Left colon (tissue), 2 donors: Measurements from ENCODE around the gene TDRD1. TPM values are rescaled to one million over a fixed set of nuclear protein-coding genes. Genes with fewer than 3 reads are reported as not detected.
A peak's percentile ranks its signal among the peaks of the same experiment; 100 is the strongest.

ENCODE experiments used
- ATAC-seq: fragments of 200-7000 bp; cut with Tn5 transposase; one replicate; pipeline ENCODE4 v1.9.1; 2020; ENCODE audit warnings: mild to moderate bottlenecking, moderate library complexity
- DNase-seq, 2 donors: peaks; one replicate each; pipeline ENCODE4 v3.0.0-alpha.2; 2020
- intact Hi-C, 2 donors: fragments of 100-400 bp; cut with DNase I in 1 of 2; cut with micrococcal nuclease in 1 of 2; formaldehyde crosslinking; loops; one replicate each; pipeline versions ENCODE4 v1.11.2 to v1.14.0; 2022; cut with DNase I, micrococcal nuclease
- total RNA-seq, 2 donors: library from RNA; stranded (reverse); fragmentation: NEBNext Ultra II Directional; extraction: Animal tissue kit (Norgen Biotek cat#: 25700); gene quantifications; one replicate each; pipeline ENCODE4 v1.2.1, GENCODE V29; 2021
- donor health status: DM: no; HTN: no; CAD: no.
- donor health status: DM: yes; HTN: yes; CAD: no.

TDRD1 gene
- total RNA-seq, 2 donors from 2014 or later = 0.64 to 2.9 TPM

DNA sequence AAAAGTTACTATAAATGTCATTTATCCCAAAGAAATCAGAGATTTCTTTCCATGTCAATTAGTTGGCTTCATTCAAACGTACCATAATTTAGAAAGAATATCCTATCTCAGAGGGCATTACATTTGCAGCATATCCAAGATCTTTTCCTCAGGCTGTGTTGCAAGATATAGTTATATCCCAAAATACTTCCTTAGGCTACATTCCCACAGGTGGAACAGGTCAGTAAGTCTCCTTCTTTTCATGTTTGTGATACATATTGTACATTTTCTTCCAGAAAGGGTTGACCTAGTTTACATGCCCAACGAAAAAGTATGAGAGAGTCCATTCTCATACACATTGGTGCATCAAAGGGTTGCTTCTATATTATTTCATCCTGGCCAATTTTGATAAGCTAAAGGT is 33.0 kb downstream of the TDRD1 start:
- ATAC-seq (no peak), DNase-seq (no peak)
- intact Hi-C loops = no loop called here

DNA sequence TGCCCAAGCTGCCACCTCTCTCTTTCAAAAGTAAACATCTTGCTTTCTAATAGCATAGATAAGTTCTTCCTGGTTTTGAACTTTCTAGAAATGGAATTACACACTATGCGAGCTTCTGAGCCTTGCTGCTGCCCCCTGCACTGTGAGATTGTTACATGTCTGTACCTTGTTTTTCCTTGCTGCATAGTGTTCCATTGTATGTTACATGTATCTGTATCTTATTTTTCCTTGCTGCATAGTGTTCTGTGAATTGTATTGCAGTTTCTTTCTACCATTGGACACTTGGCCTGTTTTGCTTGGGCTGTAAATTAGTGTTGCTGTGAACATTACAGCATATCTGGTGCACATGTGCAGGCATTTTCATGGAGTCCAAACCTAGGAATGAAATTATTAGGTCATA is 35.9 kb downstream of the TDRD1 start:
- ATAC-seq (no peak), DNase-seq (no peak)
- intact Hi-C loops = no loop called here

DNA sequence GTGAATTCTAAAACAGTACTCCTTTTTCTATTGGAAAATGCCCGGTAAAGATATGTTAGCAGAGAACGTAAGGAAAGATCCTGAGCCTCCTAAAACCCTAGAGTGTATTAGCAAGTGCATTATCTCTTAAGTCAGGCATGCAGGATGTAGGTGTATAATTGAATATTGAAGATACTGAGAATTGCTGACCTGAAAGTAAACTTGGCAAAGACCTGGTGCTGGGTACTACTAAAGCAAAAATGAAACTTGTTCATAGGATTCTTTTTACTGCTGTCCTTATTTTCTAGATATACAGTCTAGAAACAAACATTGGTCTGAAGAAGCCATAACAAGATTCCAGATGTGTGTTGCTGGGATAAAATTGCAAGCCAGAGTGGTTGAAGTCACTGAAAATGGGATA is 41.1 kb downstream of the TDRD1 start:
- ATAC-seq (no peak), DNase-seq (no peak)
- intact Hi-C loops = no loop called here

DNA sequence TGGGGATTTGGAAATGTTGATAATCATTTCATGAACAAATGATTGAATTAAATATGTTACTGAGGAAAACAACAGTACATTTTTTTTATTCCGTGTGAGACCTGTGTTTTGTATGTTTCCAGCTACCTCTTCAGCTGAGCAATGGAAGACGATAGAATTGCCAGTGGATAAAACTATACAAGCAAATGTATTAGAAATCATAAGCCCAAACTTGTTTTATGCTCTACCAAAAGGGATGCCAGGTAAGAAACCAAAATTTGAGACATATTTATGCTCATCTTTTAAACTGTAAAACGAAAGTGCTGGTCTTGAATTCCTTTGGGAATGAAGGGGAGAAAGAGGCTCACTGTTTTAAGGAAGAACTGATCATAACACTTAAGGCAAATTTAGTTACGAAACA is 42.1 kb downstream of the TDRD1 start:
- ATAC-seq = no peak
- no peak for DNase-seq
- intact Hi-C loops = no loop called here

DNA sequence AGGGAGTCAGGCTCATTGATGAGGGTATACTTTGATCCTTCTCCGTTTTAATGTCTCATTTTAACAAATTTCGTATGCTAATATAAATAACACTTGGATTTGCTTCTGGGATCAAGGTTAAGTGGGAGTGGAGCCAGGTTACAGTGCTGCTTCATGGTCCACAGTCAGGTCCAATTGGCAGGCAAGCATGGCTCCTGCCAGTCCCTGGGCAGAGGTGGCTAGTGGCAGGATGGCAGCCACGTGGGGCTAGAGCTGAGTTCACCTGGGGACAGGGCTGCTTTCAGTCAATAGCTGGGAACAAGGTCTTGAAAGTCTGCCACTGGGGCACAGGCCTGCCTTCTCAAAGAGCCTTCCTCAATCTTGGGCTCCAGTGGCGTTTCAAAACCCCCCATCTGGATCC is 43.9 kb downstream of the TDRD1 start:
- DNase-seq (no peak), ATAC-seq (no peak)
- intact Hi-C loops = no loop called here

DNA sequence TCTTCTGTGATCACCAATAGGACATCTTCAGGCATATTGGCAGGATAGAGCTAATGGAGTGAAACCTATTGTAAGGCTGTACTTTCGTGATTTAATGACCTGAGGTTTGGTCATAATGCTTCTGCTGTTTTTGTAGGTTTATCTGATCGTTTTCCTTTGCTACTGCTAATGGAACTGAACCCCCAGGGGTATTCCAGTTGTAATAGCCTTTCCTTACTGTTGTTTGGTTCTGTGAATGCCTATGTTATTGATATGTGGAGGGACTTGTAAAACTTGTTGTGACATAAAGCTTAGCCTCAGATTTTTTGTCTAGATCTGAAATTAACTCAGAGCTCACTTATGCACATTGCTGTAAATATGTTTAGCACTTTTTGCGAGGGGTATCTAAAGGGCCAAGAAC is 49.0 kb downstream of the TDRD1 start:
- DNase-seq (no peak), ATAC-seq (no peak)
- intact Hi-C loops = no loop called here

DNA sequence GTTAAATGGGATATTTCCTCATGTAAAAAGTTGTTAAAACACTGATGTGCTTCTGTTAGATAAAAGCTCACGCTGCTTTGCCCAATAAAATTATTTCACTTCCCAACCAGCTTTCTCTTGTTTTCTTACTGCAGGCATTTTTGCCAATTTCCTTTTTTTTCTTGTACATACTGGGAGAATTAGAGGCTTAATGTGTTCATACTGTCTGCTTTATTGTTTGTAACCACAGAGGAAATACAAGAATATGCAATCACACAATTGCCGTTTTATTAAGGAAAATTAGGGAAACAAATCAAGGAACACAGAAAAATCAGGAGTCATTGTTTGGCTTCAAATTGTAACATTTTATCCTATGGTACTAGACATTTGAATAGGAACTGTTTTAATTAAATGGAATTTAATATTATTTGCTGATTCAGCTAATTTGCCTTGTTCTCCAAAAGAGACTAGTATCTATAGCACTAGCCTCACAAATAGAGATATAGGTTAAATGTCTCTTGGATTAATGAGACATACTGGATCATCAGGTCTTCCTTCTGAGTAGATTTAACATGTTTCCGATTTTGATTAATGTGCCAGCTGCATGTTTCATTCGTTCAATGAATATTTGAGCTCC is 53.5 kb downstream of the TDRD1 start:
- intact Hi-C loops = no loop called here

DNA sequence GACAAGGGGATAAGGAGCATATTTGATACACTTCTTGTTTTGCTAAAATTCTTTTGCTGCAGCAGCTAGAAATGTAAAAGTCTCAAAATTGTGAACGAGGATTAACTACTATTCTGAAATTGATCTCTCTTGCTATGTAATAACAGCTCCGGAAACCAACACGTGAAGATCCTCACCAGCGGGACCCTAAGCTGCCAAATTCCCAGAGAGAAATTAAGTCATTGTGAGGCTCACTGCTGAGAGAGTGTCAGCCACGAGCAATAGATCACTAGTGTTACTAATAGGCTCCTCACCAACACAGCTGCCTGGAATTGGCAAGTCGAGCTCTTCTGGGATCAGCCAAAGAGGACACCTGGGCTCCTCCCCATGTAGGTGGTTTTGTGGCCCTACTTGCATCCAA is 54.3 kb downstream of the TDRD1 start:
- ATAC-seq (no peak), DNase-seq (no peak)
- intact Hi-C loops = no loop called here

More for the DNA sequence above, 53.5 kb downstream of the TDRD1 start:
- no peak for ATAC-seq
- no peak for DNase-seq

DNA sequence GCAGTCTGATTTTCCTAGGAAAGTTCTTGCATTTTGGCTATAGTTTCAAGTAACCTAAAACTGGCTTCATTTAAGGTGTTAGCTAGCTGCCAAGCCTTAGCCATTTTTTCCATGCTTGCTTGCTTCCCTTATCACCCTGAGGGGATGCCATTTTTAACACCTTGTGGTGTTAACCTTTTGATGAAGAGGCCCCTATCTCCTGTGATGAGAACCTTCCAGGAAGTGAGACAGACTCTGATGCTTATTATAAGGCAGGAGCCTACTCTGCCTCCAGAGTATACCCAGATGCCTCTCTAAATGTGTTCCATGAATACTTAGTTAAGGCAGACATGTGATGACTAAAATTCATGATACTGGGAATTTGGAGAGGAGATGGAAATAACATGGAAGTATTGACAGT is 55.0 kb downstream of the TDRD1 start:
- intact Hi-C loops = no loop called here
- ATAC-seq (no peak), DNase-seq (no peak)

DNA sequence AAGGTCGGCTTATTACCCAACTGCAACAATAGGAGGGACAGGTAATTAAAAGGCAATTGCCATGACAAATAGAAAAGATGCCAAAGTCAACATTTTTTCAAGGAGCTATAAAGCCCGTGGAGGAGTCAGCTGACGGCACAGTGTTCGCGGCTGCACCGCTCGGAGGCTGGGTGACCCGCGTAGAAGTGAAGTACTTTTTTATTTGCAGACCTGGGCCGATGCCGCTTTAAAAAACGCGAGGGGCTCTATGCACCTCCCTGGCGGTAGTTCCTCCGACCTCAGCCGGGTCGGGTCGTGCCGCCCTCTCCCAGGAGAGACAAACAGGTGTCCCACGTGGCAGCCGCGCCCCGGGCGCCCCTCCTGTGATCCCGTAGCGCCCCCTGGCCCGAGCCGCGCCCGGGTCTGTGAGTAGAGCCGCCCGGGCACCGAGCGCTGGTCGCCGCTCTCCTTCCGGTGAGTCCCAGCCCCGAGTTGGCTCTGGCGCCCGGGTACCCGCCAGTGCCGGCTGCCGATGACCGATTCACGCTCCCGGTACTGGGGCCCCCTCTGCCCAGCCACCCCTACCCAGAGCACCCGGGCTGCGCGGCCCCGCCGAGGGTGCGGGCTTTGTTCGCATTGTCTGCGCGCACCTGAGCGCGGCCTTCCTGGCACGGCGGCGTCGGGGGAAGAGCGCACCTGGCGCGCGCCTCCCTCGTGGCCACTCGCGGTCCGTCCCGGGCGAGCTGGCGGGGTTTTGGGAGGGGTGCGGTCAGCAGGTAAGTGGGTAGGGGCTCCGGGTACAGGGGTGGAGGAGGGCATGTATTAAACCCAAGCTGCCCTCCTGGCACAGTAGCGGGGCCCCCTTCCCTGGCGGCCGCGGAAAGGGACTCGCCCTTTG is 60.2 kb downstream of the TDRD1 start, which contains the start of gene VWA2:
Gene VWA2, plus strand, starts transcription at position 138 of the 877 bp plus-strand sequence. CDS start 9,460 bp downstream, outside the sequence.
- intact Hi-C loops = no loop called here
- peak; percentile 49 to 64 for DNase-seq
- ATAC-seq = peak; percentile 94

DNA sequence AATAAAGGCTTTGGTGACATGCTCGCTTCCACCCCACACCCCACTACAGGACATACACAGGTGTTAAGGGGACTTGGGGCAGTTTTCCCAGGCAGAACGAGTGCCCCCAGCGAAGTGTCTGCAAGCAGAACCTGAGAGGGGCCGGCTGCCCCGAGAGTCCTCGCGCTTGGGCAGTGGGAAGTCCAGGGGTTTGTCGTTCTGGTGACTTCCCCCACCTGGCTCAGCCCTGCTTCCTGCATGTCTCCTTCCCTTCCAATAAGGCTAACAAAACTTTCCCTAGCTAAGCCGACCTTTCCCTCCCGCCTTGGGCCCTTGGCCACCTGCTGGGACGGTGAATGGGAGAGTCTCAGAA is 60.8 kb downstream of the TDRD1 start:
- no peak for ATAC-seq
- no peak for DNase-seq

DNA sequence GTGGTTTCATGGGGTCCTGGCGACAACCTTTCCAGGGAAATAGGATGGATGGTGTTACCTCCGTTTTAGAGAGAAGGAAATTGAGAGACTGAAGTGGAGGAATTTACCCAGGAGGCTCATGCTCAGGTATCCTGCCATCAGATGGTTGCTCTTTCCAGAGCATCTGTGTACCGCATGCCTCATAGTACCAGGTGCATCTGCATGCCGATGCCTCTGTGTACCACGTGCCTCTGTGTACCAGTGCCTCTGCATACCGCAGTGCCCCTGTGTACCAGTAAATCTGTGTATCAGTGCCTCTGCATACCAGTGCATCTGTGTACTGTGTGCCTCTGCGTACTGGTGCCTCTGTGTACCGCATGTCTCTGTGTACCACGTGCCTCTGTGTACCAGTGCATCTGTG is 63.1 kb downstream of the TDRD1 start:
- no peak for ATAC-seq
- no peak for DNase-seq
- intact Hi-C loops = no loop called here

More for the DNA sequence above, 60.8 kb downstream of the TDRD1 start:
- intact Hi-C loops = no loop called here

DNA sequence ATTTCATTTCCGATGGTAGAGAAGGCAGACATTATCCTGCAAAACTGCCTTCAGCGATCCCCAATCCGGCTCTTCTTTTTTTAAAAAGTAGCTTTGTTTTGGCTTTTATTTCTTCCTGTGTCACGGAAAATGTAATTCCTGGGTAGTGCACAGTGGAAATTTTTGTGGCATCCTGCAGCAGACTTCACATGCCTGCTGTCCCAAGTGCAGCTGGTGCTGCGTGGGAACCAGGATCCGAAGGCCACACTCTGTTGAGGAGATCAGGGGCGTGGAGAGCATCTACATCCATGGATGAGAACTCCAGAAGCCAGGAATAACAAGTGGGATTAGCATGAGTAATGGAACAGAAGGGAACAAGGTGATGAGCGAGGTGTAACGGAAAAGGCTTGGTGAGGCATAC is 64.5 kb downstream of the TDRD1 start:
- intact Hi-C loops = no loop called here
- no peak for DNase-seq
- no peak for ATAC-seq

DNA sequence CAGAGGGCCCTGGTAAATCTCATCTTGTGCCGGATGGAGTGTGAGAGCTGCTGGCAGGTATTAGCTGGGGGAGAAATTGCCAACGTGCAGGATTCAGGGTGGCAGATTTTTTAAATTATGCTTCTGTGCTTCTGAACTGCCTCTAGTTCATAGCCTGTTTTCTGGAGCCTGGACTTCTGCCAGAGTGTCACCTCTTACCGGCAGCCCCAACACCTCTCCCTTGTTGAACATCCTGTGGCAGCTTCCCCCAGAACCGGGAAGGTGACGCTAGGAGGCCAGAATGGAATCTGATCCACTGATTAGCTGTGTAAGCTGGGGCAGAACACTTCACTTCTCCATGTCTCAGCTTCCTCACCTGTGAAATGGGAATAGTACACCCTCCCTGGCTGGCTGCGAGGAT is 65.0 kb downstream of the TDRD1 start:
- intact Hi-C loops = no loop called here
- DNase-seq (no peak), ATAC-seq (no peak)

DNA sequence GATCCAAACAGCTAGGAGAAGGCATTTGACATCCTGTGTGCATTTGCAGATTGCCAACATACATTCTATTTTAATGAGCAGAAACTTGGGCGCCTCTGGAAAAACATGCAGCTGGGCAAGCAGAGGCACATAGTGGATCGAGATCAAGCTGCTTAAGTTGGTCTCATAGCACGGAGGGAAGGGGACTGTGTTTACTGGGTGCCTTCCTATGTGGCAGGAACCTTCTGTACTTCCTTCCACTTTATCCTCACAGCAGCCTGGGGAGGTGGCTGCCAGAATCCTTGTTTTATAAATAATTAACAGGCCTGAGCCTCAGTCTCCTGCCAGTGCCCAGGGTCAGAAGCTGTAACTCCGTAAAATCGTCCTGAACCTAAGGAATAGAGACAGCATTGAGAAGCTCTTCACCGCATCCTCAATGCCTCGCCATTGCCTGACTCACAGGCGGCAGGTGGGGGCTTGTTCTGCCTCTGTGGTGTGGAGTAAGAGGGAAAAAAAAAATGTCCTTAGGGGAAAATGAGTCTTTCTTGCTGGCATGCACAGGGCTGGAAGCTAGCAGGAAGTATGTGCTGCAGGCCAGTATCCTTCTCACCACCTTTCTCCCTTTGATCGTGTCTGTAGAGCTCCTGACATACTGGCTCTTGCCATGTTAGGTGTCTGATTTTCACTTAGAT is 66.1 kb downstream of the TDRD1 start:
- intact Hi-C loops = no loop called here
- ATAC-seq (peak; percentile 64), DNase-seq (no peak)

DNA sequence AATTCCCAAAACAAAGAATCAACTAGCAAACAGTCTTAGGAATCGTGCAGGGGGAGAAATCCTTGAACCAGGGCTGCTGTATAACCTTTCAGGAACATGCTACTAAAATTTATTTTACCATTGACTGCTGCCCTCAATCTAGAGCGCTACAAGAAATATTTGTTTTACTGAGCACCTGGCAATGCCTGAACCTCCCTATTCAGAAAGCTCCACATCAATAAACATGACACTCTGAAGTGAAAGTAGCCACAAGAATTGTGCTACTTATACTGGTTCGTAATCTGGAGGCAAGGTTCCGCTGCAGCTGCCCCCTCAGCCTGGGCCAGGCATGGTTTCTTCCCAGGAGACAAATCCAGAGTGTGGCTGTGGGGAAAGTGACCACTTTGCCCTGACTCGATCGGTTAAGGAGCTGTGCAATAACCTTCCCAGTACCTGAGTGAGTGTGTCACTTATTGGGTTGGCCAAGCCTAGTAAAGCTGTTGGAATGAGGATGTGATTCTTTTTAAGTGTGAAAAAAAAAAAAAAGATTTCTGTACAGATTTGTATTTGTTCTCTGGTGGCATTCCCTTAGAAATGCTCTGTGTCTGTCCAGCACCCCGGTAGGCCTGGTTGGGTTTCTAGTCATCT is 67.6 kb downstream of the TDRD1 start:
- intact Hi-C loops = no loop called here
- DNase-seq (no peak), ATAC-seq (peak; percentile 81)

DNA sequence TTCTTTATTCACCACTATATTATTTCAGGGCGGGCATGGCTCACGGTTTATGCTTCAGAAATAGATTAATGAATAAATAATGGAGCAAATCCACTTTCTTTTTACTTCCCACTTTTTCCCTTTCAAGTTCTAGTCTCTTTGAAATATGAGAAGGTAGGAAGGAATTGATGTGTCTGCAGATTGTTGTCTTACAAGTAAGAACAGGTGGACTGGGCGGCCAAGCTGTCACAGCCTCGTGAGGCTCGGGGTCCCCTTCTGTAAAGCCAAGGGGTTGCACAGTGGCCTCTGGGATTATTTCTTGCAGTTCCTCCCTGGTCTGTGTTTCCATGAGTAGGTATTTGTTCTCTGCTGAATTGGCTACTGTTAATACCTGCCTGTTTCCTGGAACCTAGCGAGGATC is 71.1 kb downstream of the TDRD1 start:
- ATAC-seq (no peak), DNase-seq (no peak)
- intact Hi-C loops = no loop called here

DNA sequence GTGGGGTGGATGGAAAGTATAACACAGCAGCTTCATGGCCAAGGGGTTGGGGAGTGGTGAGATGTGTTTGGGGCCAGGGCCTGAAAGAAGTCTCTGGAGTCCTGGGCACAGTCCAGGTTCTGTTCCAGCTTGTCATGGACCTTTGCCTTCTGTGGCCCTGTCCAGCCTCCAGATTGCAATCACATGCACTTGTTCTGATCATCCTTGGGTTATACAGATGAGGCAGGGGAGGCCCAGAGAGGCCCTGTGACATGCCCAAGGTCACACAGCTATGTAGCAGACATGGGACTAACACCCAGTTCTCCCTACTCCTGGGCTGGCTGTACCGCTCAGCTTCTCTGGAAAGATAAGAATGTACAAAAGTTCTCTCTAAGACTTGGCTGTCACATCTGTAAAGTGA is 71.6 kb downstream of the TDRD1 start:
- intact Hi-C loops = no loop called here
- DNase-seq (no peak), ATAC-seq (no peak)

DNA sequence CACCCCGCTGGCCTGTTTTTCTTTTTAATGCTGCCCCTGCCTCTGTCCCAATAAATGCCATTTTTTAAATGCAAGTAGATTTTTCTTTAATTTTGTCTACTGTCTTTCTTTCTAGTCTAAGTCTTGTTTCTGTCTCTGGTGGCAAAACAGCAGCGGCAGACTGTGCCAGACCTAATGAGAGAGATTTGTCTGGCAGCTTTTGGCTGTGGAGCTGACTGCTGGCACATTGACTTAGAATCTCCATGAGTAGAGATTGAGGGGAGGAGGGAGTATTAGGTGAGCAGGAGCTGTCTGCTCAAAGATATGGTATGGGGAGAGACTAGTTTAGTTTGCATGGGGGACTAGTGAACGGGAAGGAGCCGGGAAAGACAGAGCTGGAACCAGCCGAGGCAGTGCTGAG is 72.9 kb downstream of the TDRD1 start:
- DNase-seq (no peak), ATAC-seq (no peak)
- intact Hi-C loops = no loop called here

DNA sequence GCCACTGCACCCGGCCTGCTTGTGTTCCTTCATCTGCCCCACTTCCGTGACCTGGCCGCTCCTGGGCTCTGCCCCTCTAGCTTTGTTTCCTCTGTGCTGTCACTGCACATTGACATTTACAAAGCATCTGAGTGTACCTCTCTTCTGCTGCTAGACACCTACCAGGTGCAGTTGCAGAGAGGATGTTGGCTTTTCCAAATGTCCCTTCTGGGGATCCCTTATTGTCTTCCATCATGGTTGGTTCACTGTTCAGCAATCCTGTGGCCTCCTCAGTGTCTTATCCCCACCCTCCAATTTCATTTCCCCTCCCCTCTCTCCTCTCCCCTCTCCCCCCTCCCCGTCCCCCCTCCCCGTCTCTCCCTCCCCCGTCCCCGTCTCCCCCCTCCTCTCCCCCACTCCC is 73.7 kb downstream of the TDRD1 start:
- intact Hi-C loops = no loop called here
- no peak for DNase-seq
- ATAC-seq = no peak
